NT2/D1 (cell line): ENCODE results near the gene QRICH1.
A peak's percentile ranks its signal among the peaks of the same experiment; 100 is the strongest.

Source experiments
- DNase-seq: peaks from one replicate; pipeline ENCODE4 v3.0.0-alpha.2; 2011; ENCODE audit warnings: low read depth, low spot score
- H3K27me3 ChIP-seq: 2 replicates; pipeline ENCODE4 v1.6.0; 2011; ENCODE audit warnings: mild to moderate bottlenecking; ENCODE audit not compliant: insufficient read length, insufficient read depth
- H3K36me3 ChIP-seq: 2 replicates; pipeline ENCODE4 v1.6.1; 2011; ENCODE audit warnings: mild to moderate bottlenecking, low read length, mixed read lengths; ENCODE audit not compliant: insufficient read depth, insufficient read length
- H3K4me1 ChIP-seq: 2 replicates; pipeline ENCODE4 v1.5.1; 2011; ENCODE audit not compliant: insufficient read depth, insufficient read length
- H3K4me3 ChIP-seq: 2 replicates; pipeline ENCODE4 v1.5.1; 2011; ENCODE audit warnings: low read depth; ENCODE audit not compliant: insufficient read length
- H3K9ac ChIP-seq: 2 replicates; pipeline ENCODE4 v1.6.0; 2011; ENCODE audit warnings: low read depth; ENCODE audit not compliant: insufficient read length
- H3K9me3 ChIP-seq: 2 replicates; pipeline ENCODE4 v1.5.1; 2011; ENCODE audit warnings: mild to moderate bottlenecking, low read length; ENCODE audit not compliant: insufficient read depth
- SUZ12 ChIP-seq: IDR thresholded peaks from 2 replicates; pipeline ENCODE4 v1.6.1; 2011; ENCODE audit not compliant: insufficient read length, insufficient read depth; ENCODE audit errors: extremely low read depth
- YY1 ChIP-seq: IDR thresholded peaks from 2 replicates; pipeline ENCODE4 v1.6.1; 2011; ENCODE audit not compliant: insufficient read length, insufficient read depth
- ZNF274 ChIP-seq: IDR thresholded peaks from 2 replicates; pipeline ENCODE4 v1.6.1; 2011; ENCODE audit warnings: mild to moderate bottlenecking, low read depth, low read length

Gene QRICH1

DNA sequence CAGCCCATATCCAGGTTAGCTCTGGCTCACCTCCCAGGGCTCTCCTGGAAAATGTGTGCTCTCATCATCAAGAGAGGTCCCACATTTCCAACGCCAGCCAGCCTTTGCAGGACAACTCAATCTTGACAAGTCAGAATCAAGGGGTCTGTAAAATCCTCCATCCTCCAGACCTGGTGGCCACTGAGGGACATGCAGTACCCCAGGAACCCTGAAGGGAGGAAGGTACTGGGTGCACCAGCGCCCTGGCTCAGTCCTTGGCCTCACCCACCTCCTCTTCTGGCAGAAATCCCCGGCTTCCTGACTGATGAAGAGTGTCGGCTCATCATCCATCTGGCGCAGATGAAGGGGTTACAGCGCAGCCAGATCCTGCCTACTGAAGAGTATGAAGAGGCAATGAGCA, 92.7 kb downstream of the QRICH1 start:
- Histone ChIP-seq H3K9ac (no peak overlapping the region), H3K27me3 (no peaks in the 10 kb centered on the region), H3K4me3 (no peak overlapping the region), H3K4me1 (peaks cover 15% of the 10 kb centered on the region), H3K36me3 (peaks cover 9% of the 10 kb centered on the region), H3K9me3 (no peaks in the 10 kb centered on the region)
- no peak for DNase-seq
- TF ChIP-seq ZNF274 (no peak), YY1 (no peak), SUZ12 (no peak)

- Histone ChIP-seq H3K4me3 (no peak overlapping the region), H3K36me3 (peaks cover 12% of the 10 kb centered on the region), H3K4me1 (peaks cover 13% of the 10 kb centered on the region), H3K9ac (peak overlapping the region; percentile 6), H3K9me3 (no peaks in the 10 kb centered on the region), H3K27me3 (no peaks in the 10 kb centered on the region)
- DNase-seq: no peak
- TF ChIP-seq ZNF274: no peak
- TF ChIP-seq SUZ12: no peak
- no peak for TF ChIP-seq YY1
Measured at GRCh38 chr3:48999085-48999858, 94.6 kb downstream of the QRICH1 start.

- no peak for TF ChIP-seq SUZ12
- no peak for TF ChIP-seq YY1
- no peak for TF ChIP-seq ZNF274
- H3K27me3 ChIP-seq: no peaks in the 10 kb centered on the region
- no peak overlapping the region for H3K4me3 ChIP-seq
- H3K9me3 ChIP-seq: no peaks in the 10 kb centered on the region
- peaks cover 16% of the 10 kb centered on the region for H3K36me3 ChIP-seq
- H3K9ac ChIP-seq: no peak overlapping the region
- no peak for DNase-seq
- peaks cover 13% of the 10 kb centered on the region for H3K4me1 ChIP-seq
Measured at GRCh38 chr3:48997714-48998637, 95.9 kb downstream of the QRICH1 start.

DNA sequence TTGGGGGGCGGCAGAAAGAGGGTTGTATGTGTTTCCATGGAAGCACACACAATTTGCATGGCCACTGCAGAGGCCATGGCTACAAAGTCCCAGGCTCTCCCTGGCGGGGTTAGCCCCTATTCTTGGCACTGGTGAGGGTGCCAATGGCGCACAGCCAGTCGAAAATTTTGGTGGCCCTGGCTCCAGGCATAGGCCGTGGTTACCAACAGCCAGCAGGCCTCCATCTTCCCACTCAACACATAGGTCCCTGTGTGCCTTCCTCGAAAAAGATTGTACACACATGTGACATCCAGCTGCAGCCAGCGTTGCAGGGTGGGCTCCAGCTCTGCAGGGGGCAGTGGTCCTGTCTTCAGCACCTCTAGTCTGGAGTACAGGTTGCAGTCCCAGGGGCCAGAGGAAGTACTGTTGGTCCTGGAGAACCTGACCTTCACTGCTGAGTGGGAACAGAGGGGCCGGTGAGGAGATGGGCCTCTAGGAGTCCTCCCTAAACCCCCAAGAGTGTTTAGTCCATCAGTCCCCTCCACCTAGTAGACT, 96.7 kb downstream of the QRICH1 start:
- H3K4me1 ChIP-seq: peaks cover 13% of the 10 kb centered on the region
- H3K27me3 ChIP-seq: no peaks in the 10 kb centered on the region
- peaks cover 19% of the 10 kb centered on the region for H3K36me3 ChIP-seq
- no peak for DNase-seq
- H3K4me3 ChIP-seq: no peak overlapping the region
- no peaks in the 10 kb centered on the region for H3K9me3 ChIP-seq
- no peak for TF ChIP-seq ZNF274
- no peak overlapping the region for H3K9ac ChIP-seq

GRCh38 chr3:48996640-48997039, 97.2 kb downstream of the QRICH1 start:
- no peak for TF ChIP-seq YY1
- TF ChIP-seq ZNF274: no peak
- no peak for TF ChIP-seq SUZ12
- H3K4me3 ChIP-seq: no peak overlapping the region
- H3K4me1 ChIP-seq: peaks cover 13% of the 10 kb centered on the region

GRCh38 chr3:48993834-48994233, 100.0 kb downstream of the QRICH1 start:
- H3K9ac ChIP-seq: no peak overlapping the region
- H3K4me1 ChIP-seq: peaks cover 9% of the 10 kb centered on the region
- H3K4me3 ChIP-seq: no peak overlapping the region
- no peaks in the 10 kb centered on the region for H3K9me3 ChIP-seq
- DNase-seq: no peak
- H3K27me3 ChIP-seq: peaks cover 4% of the 10 kb centered on the region
- peaks cover 23% of the 10 kb centered on the region for H3K36me3 ChIP-seq
- TF ChIP-seq SUZ12 (no peak), YY1 (no peak), ZNF274 (no peak)

More at GRCh38 chr3:48996640-48997039, 97.2 kb downstream of the QRICH1 start:
- peak overlapping the region; percentile 7 for H3K9ac ChIP-seq
- no peaks in the 10 kb centered on the region for H3K9me3 ChIP-seq
- H3K36me3 ChIP-seq: peaks cover 20% of the 10 kb centered on the region
- H3K27me3 ChIP-seq: no peaks in the 10 kb centered on the region
- DNase-seq: no peak
